HAP-1 (cell line): Measurements from ENCODE around the gene POLA2.
A peak's percentile ranks its signal among the peaks of the same experiment; 100 is the strongest.
"Not testable (repeated sequence)": the region's sequence is repeated elsewhere in the genome, so short reads cannot be mapped to it uniquely, and the experiment has no call there.

ENCODE experiments used
- DNase-seq, 2 experiments: peaks; one replicate each; pipeline ENCODE4 v3.0.0-alpha.2; 2016 to 2020; ENCODE audit warnings: low spot score in 2 of 2
- H3K27me3 ChIP-seq: fragments of 250-450 bp; sonication (Bioruptor Pico); 2 replicates; pipeline ENCODE4 v1.5.1; 2020; ENCODE audit warnings: low read depth, mild to moderate bottlenecking, moderate library complexity
- H3K36me3 ChIP-seq: fragments of 250-450 bp; sonication (Bioruptor Pico); replicated peaks from 2 replicates; pipeline ENCODE4 v1.5.1; 2020; ENCODE audit warnings: mild to moderate bottlenecking
- H3K4me1 ChIP-seq: fragments of 250-450 bp; sonication (Bioruptor Pico); 2 replicates; pipeline ENCODE4 v1.5.1; 2020; ENCODE audit warnings: mild to moderate bottlenecking
- H3K4me3 ChIP-seq: fragments of 250-450 bp; sonication (Bioruptor Pico); 2 replicates; pipeline ENCODE4 v1.5.1; 2020; ENCODE audit warnings: mild to moderate bottlenecking, moderate library complexity
- H3K9me3 ChIP-seq: fragments of 250-450 bp; sonication (Bioruptor Pico); 2 replicates; pipeline ENCODE4 v1.5.1; 2020; ENCODE audit warnings: mild to moderate bottlenecking, moderate library complexity
- in situ Hi-C: fragments of 300-500 bp; cut with MboI; formaldehyde crosslinking; loops from 3 replicates; pipeline ENCODE4 v1.14.3; 2020; ENCODE audit warnings: low sequenced_read_pairs, inconsistent platforms, mixed read lengths

POLA2 gene

GRCh38 chr11:65329478-65329877, 67.7 kb downstream of the POLA2 start:
- peaks cover 10% of the 10 kb centered on the region for H3K4me1 ChIP-seq
- DNase-seq: no peak
- no peaks in the 10 kb centered on the region for H3K27me3 ChIP-seq
- in situ Hi-C loops: no loop called here
- H3K4me3 ChIP-seq: no peak overlapping the region
- no peaks in the 10 kb centered on the region for H3K9me3 ChIP-seq
- no peaks in the 10 kb centered on the region for H3K36me3 ChIP-seq

GRCh38 chr11:65329944-65330403, 68.2 kb downstream of the POLA2 start:
- peak; percentile 82 to 96 for DNase-seq
- Histone ChIP-seq H3K4me3 (no peak overlapping the region), H3K27me3 (no peaks in the 10 kb centered on the region), H3K9me3 (no peaks in the 10 kb centered on the region), H3K36me3 (no peaks in the 10 kb centered on the region), H3K4me1 (peaks cover 10% of the 10 kb centered on the region)
- in situ Hi-C loops: no loop called here

GRCh38 chr11:65330544-65330943, 68.8 kb downstream of the POLA2 start:
- H3K36me3 ChIP-seq: 0 out of 2 replicates have a peak, but pooled peaks cover under 1% of the 10 kb centered on the region
- peaks cover 15% of the 10 kb centered on the region for H3K4me1 ChIP-seq
- H3K9me3 ChIP-seq: no peaks in the 10 kb centered on the region
- H3K27me3 ChIP-seq: no peaks in the 10 kb centered on the region
- in situ Hi-C loops: no loop called here
- H3K4me3 ChIP-seq: no peak overlapping the region
- no peak for DNase-seq

- in situ Hi-C loops, DNase-seq, H3K9me3 ChIP-seq, H3K27me3 ChIP-seq, H3K4me3 ChIP-seq, H3K36me3 ChIP-seq: not testable (repeated sequence)
- peaks cover 15% of the 10 kb centered on the region for H3K4me1 ChIP-seq
These were observed 70.8 kb downstream of the POLA2 start for GRCh38 chr11:65332591-65332990.

- Histone ChIP-seq H3K36me3 (peaks cover 9% of the 10 kb centered on the region), H3K4me1 (peaks cover 11% of the 10 kb centered on the region), H3K9me3 (no peaks in the 10 kb centered on the region), H3K27me3 (no peaks in the 10 kb centered on the region), H3K4me3 (peak overlapping the region; percentile 92)
- DNase-seq: no peak
- in situ Hi-C loops: no loop called here
These were observed 73.0 kb downstream of the POLA2 start for GRCh38 chr11:65334696-65335295.

GRCh38 chr11:65338676-65339075, 76.9 kb downstream of the POLA2 start:
- H3K27me3 ChIP-seq: no peaks in the 10 kb centered on the region
- H3K4me3 ChIP-seq: no peak overlapping the region
- in situ Hi-C loops: no loop called here
- peaks cover 42% of the 10 kb centered on the region for H3K36me3 ChIP-seq
- no peak for DNase-seq
- H3K9me3 ChIP-seq: no peaks in the 10 kb centered on the region
- H3K4me1 ChIP-seq: peaks cover 5% of the 10 kb centered on the region; the same call in 1 of the 2 replicates

- in situ Hi-C loops: no loop called here
- Histone ChIP-seq H3K4me1 (peaks cover 3% of the 10 kb centered on the region; the same call in 1 of the 2 replicates), H3K4me3 (no peak overlapping the region), H3K9me3 (no peaks in the 10 kb centered on the region), H3K36me3 (peaks cover 58% of the 10 kb centered on the region), H3K27me3 (no peaks in the 10 kb centered on the region)
- no peak for DNase-seq
These were observed 78.5 kb downstream of the POLA2 start for GRCh38 chr11:65340226-65340625.

GRCh38 chr11:65341856-65342255, 80.1 kb downstream of the POLA2 start:
- Histone ChIP-seq H3K4me1 (no peaks in the 10 kb centered on the region), H3K4me3 (no peak overlapping the region), H3K27me3 (no peaks in the 10 kb centered on the region), H3K36me3 (peaks cover 64% of the 10 kb centered on the region), H3K9me3 (no peaks in the 10 kb centered on the region)
- DNase-seq: no peak
- in situ Hi-C loops: no loop called here
